Measurements from ENCODE around the gene FGB.

- TF ChIP-seq, protein P1, sequence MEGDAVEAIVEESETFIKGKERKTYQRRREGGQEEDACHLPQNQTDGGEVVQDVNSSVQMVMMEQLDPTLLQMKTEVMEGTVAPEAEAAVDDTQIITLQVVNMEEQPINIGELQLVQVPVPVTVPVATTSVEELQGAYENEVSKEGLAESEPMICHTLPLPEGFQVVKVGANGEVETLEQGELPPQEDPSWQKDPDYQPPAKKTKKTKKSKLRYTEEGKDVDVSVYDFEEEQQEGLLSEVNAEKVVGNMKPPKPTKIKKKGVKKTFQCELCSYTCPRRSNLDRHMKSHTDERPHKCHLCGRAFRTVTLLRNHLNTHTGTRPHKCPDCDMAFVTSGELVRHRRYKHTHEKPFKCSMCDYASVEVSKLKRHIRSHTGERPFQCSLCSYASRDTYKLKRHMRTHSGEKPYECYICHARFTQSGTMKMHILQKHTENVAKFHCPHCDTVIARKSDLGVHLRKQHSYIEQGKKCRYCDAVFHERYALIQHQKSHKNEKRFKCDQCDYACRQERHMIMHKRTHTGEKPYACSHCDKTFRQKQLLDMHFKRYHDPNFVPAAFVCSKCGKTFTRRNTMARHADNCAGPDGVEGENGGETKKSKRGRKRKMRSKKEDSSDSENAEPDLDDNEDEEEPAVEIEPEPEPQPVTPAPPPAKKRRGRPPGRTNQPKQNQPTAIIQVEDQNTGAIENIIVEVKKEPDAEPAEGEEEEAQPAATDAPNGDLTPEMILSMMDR (IDR thresholded peaks at IDR 0.05), result no peak
- TF ChIP-seq POLR2A (IDR thresholded peaks at IDR 0.05; ENCODE audit: low read depth), result no peak
Measured at GRCh38 chr4:154610582-154610981, 47.8 kb downstream of the FGB start.

All from esophagus muscularis mucosa (tissue), 3 donors.